Fibroblast of skin of right quadriceps (primary cell): Measurements from ENCODE around the gene DDX10.

Source experiments
- DNase-seq: peaks from one replicate; pipeline ENCODE4 v3.0.0-alpha.2; 2013

Gene DDX10

DNA sequence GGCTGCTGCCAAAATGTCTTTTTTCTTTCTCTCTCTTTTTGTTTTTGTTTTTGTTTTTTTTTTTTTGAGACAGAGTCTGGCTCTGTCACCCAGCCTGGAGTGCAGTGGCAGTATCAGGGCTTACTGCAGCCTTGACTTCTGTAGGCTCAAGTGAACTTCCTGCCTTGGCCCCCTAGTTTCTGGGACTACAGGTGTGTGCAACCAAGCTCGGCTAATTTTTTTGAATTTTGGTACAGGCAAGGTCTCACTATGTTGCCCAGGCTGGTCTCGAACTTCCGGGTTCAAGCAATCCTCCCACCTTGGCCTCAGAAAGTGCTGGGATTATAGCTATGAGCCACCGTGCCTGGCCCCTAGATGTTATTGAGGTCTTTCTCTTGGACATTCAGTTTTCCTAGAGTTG, 2.2 kb upstream of the DDX10 start:
- no peak for DNase-seq

DNA sequence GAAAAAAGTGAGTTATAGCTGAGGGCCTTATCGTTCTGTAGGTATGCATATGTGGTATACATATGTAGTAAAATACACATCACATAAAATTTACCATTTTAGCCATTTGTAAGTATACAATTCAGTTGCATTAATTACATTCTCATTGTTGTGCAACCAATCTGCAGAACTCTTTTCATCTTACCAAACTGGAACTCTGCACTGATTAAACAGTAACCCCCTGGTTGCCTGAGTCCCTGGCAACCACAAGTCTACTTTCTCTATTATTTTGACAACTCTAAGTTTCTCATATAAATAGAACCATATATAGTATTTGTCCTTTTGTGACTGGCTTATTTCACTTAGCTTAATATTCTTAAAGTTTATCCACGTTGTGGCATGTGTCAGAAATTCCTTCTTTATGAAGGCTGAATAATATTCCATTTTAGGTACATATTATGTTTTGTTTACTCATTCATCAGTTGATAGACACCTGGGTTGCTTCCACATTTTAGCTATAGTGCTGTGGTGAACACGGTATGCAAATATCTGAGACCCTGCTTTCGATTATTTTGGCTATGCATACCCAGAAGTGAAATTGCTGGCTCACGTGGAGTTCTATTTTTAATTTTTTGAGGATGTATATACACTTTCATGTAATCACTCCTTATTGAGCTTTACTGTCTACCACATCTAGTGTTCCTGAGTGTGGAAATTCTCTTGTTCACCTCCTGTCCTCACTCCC, 1.6 kb upstream of the DDX10 start:
- no peak for DNase-seq

GRCh38 chr11:108666373-108666772, 1.5 kb downstream of the DDX10 start:
- DNase-seq, result no peak

DNA sequence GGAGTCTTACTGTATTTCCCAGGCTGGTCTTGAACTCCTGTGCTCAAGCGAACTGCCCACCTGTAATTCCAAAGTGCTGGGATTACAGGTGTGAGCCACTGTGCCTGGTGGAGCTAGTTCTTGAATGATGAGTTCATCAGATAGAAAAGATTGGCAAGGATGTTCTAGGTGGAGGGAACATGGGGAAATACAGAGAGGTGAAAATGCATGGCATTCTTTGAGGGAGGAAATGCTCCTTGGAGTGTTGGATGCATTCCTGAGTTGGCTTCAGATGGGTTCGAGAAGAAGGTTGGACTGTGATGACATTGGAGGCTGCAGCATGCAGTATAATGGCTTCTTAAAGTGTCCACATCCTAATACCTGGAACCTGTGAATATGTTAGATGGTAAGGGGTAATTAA, 4.4 kb downstream of the DDX10 start:
- no peak for DNase-seq

GRCh38 chr11:108669711-108670110, 4.8 kb downstream of the DDX10 start:
- DNase-seq, result no peak

GRCh38 chr11:108670451-108670850, 5.6 kb downstream of the DDX10 start:
- DNase-seq, result peak; percentile 18

DNA sequence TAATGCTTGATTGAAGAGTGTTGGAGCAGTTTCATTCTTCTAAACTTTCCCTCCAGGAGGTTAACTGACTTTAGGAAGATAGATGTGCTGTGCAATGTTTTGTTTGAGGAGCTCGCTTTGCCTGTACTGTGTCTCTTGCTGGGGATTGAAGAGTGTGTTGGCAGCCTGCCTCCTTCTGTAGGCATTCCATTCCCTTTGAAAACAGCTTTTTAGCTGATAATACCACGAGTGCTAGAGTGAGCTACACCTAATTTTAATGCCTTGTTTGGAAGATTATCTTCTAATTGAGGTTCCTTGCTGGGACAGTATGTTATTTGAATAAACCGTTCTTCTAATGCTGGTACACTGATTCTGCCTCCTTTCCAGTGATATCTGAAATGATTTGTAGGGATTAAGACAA, 7.2 kb downstream of the DDX10 start:
- DNase-seq, result peak; percentile 58

DNA sequence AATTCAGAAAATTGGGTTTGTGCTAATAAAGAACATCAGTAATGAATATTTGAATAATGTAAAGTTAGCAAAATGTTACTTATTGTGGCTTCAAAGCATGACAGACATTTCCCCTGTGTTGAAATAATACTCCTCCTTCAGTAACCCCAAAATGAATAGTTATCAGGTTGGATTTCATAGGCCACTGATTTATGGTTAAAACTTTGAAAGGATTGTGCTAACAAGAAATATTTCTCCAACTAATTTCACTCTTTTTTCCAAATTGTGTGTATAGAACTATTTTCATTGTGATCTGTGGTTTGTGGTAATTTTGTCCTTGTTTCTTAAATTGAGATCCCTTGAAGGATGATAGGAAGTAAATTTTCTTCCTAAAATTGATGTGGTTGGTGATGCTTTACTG, 7.9 kb downstream of the DDX10 start:
- peak; percentile 73 for DNase-seq

DNA sequence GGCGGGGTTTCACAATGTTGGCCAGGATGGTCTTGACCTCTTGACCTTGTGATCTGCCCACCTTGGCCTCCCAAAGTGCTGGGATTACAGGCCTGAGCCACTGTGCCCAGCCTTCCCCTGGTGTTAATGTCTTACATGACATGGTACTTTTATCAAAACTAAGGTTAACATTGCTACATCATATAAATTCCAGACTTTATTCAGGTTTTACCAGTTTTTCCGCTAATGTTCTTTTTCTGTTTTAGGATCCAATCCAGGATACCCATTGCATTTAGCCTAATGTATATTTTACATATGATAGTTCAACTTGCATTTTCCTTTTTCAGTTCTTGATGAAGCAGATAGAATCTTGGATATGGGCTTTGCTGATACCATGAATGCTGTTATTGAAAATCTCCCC, 14.2 kb downstream of the DDX10 start:
- no peak for DNase-seq

DNA sequence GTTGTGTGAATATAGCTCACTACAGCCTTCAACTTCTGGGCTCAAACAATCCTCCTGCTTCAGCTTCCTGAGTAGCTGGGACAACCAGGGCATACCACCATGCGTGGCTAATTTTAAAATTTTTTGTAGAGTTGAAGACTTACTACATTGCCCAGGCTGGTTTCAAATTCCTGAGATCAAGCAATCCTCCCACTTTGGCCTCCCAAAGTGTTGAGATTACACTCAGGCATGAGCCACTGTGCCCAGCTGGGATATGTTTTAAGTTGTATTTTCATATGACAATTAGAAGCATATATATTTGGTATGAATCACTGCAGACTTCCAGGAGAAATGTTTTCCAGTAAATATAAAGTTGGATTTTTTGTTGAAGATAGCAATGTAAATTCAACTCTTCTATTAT, 15.4 kb downstream of the DDX10 start:
- peak; percentile 11 for DNase-seq

- DNase-seq, result peak; percentile 46
Observed at GRCh38 chr11:108685419-108686130, 20.7 kb downstream of the DDX10 start.

GRCh38 chr11:108693852-108694251, 29.0 kb downstream of the DDX10 start:
- peak; percentile 45 for DNase-seq

DNA sequence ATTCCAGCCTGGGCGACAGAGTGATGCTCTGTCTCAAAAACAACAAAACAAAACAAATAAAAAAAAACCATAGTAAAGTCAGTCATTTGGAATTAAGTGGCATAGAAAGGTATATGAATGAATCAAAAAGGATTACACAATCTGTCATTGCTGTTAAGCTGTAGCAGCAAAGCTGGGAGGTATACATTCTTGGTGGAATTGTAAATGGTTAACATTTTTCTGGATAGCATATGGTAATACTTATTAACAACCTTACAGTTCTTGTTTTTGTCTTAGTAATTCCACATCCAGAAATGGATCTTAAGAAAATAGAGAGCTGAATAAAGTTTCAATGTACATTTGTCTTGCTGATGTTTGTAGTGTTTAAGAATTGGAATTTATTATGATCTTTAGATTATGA, 30.0 kb downstream of the DDX10 start:
- peak; percentile 83 for DNase-seq

DNA sequence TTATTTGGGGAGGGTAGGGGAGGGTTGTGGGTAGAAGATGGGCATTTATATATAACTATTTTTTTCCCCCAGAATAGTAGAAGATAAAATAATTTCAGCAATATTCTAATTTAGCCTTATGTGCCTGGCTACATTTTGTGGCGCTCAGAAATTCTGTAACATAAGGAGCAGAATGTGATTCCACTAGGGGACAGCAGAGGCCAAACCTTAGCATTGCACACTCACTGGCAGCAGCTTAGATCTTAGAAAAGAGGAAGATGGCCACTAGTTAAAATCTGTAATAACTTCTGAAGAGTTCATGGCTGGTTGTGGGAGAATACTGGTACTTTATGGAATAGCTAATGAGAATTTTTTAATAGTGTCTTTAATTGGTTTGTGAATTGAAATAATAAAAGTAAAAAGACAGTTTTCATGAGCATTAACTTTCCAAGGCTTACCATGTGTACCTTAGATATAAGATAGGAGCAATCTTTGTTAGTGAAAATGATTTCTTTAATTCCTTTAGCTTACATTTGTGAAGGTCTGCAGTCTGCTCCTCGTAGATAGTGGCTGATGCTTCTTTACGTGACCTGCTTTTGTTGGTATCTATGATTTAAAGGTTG, 33.1 kb downstream of the DDX10 start:
- DNase-seq, result peak; percentile 76

DNA sequence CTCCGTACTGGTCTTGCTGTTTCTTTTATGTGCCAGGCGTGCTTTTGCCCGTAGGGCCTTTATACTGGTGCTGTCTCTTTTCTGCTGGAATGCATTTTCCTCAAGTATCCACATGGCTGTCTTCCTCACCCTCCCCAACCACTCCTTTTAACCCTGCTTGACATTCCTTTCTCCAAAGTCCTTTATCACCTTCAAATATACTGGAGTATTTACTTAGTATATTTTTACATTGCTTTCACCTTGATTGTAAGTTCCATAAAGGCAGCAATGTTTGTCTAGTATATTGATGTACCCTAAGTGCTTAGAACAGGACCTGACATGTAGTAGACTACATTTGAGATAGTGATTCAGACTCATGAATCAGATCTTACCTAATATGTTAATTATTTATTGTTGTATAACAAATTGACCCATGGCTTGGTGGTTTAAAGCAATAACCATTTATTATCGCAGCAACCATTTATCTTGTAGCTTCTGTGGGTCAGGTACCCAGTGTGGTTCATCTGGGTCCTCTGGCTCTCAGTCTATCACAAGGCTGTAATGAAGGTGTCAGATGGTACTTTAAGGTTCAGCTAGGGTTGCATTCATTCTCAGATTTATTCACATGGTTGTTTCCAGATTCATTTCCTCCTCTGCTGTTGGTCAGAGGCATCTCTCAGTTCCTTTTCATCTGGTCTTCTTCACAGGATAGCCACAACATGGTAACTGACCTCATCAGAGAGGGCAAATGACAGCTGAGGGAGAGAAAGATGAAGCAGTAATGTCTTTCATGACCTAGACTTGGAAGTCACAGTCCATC, 34.2 kb downstream of the DDX10 start:
- DNase-seq, result no peak

DNA sequence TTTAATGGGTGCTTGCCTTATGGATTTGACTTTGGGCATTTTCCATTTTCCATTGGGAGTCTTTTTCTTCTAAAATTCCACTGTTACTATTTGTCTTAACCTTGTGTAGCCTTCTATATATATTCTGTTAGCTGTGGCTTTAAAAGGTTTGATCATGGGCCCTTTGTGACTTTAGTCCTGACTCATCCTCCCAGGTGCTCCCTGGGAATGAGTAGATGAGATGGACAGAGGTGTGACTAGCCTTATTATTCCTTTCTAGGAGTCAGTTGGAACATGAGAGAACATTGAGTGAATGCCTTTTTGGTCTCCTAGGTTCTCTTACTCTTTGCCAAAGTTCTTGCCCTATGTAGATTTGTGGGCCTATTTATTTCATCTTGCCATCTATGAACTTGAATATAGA, 39.0 kb downstream of the DDX10 start:
- DNase-seq, result no peak

DNA sequence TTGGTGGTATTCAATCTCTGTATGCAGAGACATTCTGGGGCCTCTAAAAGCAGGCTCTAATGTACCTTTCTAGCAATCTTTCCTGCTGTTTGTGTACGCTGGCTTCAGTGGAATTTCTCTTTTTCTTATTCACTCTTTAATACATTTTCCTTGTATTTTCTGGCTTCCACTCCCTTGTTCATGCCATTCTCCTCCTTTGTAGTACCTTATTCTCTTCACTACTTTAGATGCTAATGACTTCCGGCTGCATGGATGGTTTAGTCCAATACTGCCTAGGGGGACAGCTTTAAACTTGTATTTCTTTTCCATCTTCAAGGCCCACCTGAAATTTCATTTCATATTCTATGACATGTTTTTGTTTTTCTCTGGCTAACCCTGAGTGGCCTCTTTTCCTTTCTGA, 40.2 kb downstream of the DDX10 start:
- DNase-seq, result no peak

- no peak for DNase-seq
Observed at GRCh38 chr11:108708173-108708572, 43.3 kb downstream of the DDX10 start.

GRCh38 chr11:108709741-108710140, 44.9 kb downstream of the DDX10 start:
- DNase-seq, result no peak

DNA sequence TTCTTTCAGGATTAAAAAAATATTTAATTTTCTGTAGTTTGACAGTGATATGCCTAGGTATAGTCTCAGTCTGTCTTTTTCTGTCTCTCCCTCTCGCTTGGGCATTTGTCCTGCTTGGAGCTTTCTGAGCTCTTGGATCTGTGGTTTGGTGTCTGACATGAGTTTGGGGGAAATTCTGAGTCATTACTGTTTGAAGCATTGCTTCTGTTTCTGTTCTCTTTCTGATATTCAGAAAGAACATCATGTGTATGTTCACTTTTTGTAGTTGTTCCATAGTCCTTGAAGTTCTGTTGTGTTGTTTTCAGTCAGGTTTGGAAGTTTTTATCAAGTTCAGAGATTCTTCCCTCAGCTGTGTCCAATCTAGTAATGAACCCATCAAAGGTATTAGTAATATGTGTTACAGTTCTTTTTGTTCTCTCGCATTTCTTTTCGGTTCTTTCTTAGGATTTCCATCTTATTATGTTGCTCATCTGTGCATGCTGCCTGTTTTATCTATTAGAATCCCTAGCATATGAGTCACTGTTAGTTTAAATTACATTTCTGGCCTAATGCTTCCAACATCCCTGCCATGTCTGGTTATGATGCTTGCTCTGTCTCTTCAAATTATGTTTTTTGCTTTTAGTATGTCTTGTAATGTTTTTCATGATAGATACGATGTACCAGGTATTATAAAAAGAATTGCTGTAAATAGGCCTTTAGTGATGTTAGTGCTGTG, 48.4 kb downstream of the DDX10 start:
- peak; percentile 23 for DNase-seq

DNA sequence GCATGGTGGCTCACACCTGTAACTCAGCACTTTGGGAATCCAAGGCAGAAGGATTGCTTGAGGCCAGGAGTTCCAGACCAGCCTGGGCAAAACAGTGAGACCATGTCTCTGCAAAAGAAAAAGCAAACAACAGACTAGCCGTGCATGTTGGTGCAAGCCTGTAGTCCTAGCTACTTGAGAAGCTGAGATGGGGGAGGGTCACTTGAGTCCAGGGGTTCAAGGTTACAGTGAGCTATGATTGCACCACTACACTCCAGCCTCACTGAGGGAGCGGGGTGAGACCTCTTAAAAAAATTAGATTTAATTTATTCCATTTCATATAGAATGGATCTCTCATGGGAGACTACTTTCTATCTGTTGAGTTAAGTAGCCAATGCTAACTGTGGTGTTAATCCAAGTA, 50.4 kb downstream of the DDX10 start:
- DNase-seq, result no peak

- DNase-seq, result no peak
Observed at GRCh38 chr11:108718466-108718865, 53.6 kb downstream of the DDX10 start.
